ENCODE measurements around the gene HIPK1.

GRCh38 chr1:113991467-113991997 lies 62.4 kb downstream of the HIPK1 start:
- TF ChIP-seq CTCF (IDR thresholded peaks at IDR 0.05) (no peak), POLR2A (IDR thresholded peaks at IDR 0.05) (no peak), EP300 (IDR thresholded peaks at IDR 0.05) (no peak)
